ENCODE results near the gene CACNB4.

Gene CACNB4

GRCh38 chr2:152086231-152086630 lies 12.6 kb downstream of the CACNB4 start:
- DNase-seq: no peak

DNA sequence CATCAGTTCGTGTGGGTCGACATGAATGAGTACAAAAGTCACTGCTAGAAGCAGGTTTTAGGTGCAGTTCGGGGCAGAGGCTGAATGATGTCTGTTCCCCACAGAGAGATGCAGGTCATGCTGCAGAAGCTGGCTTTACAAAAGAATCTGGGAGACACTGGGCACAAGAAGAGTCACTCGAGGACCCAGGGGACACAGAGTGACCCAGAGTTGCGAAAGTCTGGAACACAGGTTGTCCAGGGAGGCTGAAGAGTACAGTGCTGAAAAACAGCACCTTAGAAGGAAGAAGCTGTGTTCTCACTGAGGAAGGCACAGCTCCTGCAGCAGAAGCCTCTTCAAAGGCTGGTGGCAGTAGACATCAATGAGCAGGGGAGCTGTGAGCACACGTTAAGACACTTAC lies 14.8 kb downstream of the CACNB4 start:
- DNase-seq: no peak

GRCh38 chr2:152083202-152083875 lies 15.5 kb downstream of the CACNB4 start:
- no peak for DNase-seq

- DNase-seq: no peak
These were observed 20.2 kb downstream of the CACNB4 start for GRCh38 chr2:152078662-152079061.

- no peak for DNase-seq
These were observed 20.8 kb downstream of the CACNB4 start for GRCh38 chr2:152078023-152078422.

DNA sequence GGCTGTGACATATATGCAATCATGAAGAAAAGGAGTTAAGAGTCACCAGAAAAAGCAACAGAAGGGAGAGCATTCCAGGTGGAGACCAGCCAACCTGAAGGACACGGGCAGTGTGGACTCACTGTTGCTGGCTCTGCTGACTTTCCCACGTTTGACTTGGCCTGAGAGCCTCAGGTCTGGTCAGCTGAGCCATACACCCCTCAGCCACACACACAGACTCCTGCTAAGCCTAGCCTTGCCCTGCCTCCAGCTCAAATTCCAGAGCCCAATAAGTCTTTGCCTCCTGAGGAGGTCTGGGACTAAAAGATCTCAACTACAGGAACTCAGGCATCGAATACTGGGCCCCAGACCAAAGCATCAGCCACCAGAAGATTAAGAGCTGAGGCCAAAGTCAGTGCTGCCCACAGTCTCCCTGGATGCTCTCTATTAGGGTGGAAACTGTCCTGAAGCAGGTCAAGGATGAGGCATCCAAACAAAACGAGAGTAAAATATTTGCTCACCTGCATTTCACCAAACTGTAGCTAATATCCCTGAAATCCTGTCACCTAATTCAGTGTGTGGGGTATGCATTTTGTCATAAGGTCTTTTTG lies 23.3 kb downstream of the CACNB4 start:
- no peak for DNase-seq

GRCh38 chr2:152072011-152072410 lies 26.8 kb downstream of the CACNB4 start:
- no peak for DNase-seq

DNA sequence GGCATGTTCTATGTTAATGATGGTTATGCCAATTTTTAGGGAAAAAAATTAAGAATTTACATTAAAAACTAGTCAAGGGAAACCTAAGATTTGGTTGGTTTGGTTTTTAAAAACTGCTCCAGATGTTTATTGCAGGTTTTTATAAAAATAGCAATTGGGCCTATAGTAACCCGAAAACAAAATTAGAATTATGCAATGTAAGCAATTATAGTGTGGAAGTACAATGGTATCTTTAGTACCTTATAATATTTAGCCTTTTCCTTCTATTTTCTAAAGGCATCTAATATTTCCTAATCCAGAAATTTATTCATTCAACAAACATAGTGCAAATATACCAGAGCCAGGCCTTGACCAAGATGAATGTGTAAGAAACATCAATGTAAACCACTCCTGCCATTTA lies 27.3 kb downstream of the CACNB4 start:
- no peak for DNase-seq

GRCh38 chr2:152071092-152071491 lies 27.8 kb downstream of the CACNB4 start:
- DNase-seq: no peak

GRCh38 chr2:152068226-152068625 lies 30.6 kb downstream of the CACNB4 start:
- DNase-seq: no peak

DNA sequence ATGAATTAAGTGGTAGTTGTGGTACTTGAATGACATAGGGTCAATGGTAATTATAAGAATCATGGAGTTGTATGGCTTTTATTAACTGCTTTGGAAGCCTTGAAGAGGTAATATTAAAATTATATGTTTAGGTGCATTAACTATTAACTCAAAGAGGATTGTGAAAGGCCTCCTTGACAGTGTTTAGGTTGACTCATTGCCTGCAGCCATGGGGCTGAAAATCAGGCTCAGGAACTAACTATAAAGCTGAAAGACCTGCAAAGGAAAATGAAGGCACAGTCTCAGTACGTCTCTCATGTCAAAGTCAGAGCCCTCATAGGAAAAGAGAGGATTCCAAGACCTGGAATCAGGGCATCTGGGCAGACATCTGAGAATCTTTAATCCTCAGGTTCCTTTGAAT lies 31.0 kb downstream of the CACNB4 start:
- no peak for DNase-seq

GRCh38 chr2:152065945-152066344 lies 32.9 kb downstream of the CACNB4 start:
- DNase-seq: no peak

GRCh38 chr2:152064001-152064400 lies 34.8 kb downstream of the CACNB4 start:
- DNase-seq: no peak

GRCh38 chr2:152063325-152063924 lies 35.4 kb downstream of the CACNB4 start:
- DNase-seq: no peak

DNA sequence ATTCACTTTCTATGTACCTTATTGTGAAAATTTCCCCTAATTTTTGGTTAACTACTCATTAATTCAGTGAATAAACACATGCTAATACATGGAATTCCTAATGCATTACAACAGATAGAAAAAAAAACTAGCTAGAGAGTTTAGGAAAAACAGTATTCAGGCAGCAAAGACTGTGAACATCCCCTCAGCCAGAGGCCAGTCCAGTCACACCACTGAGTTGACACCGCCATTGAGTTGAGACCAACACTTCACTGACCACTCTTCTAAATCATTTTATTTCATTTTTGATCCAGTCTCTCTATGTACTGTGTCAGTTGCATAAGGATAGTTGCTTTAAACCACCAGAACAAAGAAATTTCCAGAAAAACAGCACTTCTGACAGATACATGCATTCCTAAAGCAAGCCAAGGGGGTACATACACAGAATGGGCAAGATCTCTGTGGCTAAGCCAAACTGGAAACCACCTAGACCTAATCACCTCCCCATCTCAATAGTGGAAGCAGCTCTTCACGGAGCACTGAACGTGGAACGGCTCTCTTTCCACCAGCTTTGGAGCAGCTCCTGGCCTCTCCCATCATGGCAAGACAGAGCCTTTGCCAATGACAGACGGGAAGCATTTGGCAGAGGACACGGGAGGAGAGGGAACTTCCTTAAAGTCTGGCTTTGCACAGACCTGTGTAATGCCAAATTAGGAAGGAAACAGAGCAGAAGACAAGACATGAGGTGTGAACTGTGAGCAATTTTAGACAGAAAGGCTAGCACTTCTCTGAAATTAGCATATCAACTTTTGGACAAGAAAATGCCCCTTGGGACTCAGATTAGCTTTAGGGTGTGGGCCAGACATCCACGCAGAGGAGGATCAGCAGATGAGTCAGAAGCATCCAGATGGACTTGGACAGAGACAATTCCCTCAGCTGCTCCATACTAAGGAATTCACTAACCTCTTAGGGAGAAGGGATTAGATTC lies 36.4 kb downstream of the CACNB4 start:
- DNase-seq: no peak

DNA sequence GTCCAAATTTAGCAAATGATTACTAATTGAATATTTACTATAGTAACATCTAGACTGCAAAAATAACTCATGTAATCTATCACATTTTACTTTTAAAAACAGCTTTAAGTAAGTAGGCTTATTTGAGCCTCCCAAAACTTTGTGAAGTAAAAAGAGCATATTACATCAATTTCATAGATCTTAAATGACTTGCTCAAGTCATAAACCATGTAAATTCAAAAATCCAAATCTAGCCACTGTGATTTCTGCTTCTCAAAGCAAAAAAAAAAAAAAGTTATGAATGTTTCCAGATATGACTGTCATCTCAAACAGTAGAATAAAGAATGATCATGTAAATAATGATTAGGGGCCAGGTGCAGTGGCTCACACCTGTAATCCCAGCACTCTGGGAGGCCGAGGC lies 37.5 kb downstream of the CACNB4 start:
- DNase-seq: no peak

DNA sequence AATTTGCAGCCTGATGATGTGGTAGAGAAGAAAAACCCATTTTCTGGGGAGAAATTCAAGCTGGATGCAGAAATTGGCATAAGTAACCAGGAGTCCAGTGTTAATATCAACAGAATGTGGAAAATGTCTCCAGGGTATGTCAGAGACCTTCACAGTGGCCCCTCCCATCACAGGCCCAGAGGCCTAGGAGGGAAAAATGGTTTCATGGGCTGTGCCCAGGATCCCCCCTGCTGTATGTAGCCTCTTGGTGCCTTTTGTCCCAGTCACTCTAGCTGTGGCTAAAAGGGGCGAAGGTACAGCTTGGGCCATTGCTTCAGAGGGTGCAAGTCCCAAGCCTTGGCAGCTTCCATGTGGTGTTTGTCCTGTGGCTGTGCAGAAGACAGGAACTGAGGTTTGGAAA lies 40.2 kb downstream of the CACNB4 start:
- no peak for DNase-seq

DNA sequence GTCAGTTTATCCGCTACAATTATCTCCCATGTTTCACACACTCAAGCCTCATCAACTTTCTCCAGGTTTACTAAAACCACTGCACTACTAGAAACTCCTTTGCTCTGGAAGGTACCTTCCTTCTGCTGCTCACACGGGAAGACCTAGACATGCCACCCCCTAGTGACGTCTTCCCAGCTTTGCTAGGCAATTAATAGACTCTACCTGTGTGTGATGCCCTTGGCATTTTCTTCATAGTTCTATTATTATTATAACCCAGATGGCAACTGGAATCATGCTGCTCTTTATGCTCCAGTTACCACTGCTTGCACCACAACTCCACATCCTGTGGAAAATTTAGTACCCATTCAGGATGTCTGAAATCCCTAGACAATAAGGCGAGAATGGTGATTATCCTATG lies 42.4 kb downstream of the CACNB4 start:
- no peak for DNase-seq

DNA sequence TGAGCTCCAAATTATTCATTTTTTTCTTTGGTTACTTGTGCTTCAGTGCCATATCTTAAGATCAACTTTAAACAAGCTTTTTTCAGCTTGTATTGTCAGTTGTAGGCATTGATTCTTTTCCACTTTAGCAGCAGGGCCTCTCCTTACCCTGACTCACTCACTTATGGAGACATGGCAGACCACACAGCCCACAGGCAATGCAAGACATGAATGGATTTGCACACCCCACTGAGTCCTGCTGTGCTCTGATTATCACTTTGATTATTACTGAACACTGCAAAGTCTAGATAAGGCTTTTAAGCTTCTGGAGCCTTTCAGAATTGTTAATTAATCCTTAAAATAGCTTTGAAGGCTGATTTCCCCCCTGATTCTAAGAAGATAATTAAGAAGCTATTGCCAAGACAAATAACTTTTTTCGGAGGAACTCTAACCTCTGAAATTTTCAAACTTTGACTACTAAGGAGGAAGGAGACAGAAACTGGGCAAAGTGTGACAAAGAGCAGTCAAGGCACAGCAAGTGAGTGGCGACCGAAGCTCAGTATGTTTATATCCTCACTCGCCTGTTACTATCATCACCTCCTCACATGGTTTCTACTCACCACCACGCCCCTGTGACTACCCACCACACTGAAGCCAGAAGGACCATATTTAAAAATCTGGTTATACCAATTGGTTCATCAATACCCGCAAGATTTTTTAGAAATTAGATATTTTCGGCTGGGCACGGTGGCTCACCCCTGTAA lies 43.3 kb downstream of the CACNB4 start:
- no peak for DNase-seq

DNA sequence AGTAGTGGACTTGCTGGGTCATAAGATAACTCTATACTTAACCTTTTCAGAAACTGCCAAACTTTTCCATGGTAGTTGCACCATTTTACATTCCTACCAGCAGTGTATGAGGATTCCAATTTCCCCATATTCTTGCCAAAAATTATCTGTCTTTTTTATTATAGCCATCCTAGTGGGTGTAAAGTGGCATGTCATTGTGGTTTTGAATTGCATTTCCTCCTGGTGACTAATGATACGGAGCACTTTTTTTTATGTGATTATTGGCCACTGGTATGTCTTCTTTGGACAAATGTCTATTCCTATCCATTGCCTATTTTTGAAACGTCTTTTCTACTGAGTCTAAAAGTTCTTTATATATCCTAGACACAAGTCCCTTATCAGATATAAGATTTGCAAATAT lies 44.3 kb downstream of the CACNB4 start:
- DNase-seq: no peak

DNA sequence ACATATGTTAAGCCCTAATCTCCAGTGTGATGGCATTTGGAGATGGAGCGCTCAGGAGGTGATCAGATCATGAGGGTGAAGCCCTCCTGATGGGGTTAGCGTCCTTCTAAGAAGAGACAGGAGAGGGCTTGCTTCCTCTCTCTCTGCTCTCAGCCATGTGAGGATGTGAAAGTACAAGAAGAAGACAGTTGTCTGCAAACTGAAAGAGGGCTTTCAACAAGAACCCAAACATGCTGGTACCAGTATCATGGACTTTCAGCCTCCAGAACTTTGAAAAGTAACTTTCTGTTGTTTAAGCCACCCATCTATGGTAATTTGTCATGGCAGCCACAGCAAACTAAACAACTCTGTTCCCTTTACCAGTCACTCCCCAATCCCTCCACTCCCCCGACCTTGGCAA lies 47.4 kb downstream of the CACNB4 start:
- no peak for DNase-seq

GRCh38 chr2:152050915-152051314 lies 47.9 kb downstream of the CACNB4 start:
- no peak for DNase-seq

- no peak for DNase-seq
These were observed 48.5 kb downstream of the CACNB4 start for GRCh38 chr2:152050341-152050740.

All from NCI-H2171 (cell line).